Measurements from ENCODE around the gene IRX4. TPM values are rescaled to one million over a fixed set of nuclear protein-coding genes. Genes with fewer than 3 reads are reported as not detected.

The IRX4 gene
- total RNA-seq, 2 donors from 2014 or later = not detected

DNA sequence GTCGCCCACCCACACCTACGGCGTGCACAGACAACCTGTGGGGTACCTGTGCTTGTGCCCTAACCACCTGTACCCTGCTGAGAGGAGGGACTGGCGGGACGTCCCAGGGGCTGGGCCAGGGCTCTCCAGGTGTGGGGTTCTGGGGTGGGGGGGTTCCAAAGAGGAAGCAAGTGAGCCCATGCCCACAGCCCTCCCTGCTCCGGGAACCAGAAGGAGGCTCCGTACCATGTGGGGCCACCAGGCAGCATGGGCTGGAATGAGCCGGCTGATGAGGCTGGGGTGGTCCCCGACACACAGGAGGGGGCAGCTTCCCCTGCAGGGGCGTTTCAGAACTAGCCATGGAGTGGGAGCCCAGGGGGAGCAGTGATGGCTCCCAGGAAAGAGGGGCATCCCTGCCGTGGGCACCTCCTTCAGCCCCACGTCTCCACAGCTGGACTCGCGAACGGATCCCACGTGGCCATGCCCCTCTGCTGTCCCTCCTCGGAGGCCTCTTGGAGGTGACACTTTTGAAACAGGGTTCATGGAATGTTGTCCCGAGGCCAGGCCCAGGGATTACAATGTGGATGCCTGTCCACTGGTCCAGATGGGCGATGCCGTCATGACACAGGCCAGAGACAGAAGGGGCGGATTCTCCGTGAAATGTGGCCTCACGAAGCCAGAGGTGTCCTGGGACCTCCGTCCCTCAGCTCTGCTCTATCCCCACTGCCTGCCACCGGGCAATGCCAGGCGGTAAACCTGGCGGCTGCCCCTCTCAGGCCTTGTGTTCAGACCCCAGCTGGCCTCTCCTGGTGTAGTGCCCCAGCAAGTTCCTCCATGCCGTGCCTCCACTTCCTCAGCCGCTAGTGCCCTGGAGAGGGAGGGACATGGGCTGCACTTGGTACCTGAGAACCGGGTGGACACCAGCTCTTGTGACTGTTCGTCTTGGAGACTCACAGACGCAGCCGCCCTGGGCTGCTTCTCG lies 33.6 kb upstream of the IRX4 start:
- Histone ChIP-seq H3K4me3 (no peak overlapping the region), H3K4me1 (no peaks in the 10 kb centered on the region), H3K36me3 (no peaks in the 10 kb centered on the region), H3K27me3 (no peaks in the 10 kb centered on the region), H3K27ac (no peak overlapping the region), H3K9me3 (no peaks in the 10 kb centered on the region), H3K9ac (ENCODE audit: low read depth in 2 of 2, low read length in 2 of 2) (no peak overlapping the region)
- DNase-seq = no peak
- intact Hi-C loops (cut with DNase I) = no loop called here
- TF ChIP-seq, protein P1, sequence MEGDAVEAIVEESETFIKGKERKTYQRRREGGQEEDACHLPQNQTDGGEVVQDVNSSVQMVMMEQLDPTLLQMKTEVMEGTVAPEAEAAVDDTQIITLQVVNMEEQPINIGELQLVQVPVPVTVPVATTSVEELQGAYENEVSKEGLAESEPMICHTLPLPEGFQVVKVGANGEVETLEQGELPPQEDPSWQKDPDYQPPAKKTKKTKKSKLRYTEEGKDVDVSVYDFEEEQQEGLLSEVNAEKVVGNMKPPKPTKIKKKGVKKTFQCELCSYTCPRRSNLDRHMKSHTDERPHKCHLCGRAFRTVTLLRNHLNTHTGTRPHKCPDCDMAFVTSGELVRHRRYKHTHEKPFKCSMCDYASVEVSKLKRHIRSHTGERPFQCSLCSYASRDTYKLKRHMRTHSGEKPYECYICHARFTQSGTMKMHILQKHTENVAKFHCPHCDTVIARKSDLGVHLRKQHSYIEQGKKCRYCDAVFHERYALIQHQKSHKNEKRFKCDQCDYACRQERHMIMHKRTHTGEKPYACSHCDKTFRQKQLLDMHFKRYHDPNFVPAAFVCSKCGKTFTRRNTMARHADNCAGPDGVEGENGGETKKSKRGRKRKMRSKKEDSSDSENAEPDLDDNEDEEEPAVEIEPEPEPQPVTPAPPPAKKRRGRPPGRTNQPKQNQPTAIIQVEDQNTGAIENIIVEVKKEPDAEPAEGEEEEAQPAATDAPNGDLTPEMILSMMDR (IDR thresholded peaks at IDR 0.05) = no peak

DNA sequence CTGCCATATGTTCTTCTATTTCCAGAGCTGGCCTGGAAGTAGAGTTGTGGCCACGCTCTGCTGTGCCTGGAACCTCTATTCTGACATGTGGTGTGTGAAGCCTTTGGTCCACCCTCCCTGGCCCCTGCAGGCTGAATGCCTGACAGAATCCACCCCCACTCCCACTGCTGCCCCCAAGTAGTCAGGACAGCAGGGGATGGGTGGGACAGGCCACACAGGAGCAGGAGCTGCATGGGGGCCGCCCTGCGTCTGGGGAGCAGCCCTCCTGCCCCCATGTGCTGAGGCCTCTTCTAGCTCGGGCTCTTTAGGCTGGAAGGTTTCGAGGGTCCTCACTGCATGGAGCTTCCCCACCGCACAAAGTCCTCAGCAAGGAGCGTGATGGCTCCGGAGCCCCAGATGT lies 32.6 kb upstream of the IRX4 start:
- Histone ChIP-seq H3K9ac (ENCODE audit: low read depth in 2 of 2, low read length in 2 of 2) (no peak overlapping the region), H3K27ac (no peak overlapping the region), H3K36me3 (no peaks in the 10 kb centered on the region), H3K27me3 (no peaks in the 10 kb centered on the region), H3K4me1 (no peaks in the 10 kb centered on the region), H3K4me3 (no peak overlapping the region), H3K9me3 (no peaks in the 10 kb centered on the region)
- TF ChIP-seq, protein P1 (IDR thresholded peaks at IDR 0.05) = no peak
- intact Hi-C loops (cut with DNase I) = no loop called here
- no peak for DNase-seq

DNA sequence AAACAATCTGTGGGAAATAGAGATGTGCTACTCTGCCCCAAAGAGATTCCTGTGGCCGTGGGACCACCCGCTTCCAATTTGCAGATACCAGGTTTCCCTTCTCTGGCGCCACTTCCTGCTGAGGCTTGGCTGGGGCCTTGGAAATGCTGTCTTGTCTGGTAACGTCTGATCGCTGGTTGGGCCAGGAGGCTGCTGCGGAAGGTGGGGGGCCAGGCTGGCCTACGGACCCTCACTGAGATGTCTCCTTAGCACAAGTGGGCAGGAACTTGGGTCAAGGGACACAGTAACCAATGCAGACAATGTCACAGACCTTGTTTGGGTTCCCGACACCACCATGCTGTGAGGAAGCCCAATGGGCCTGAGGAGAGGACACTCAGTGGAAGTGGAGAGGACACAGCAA lies 31.7 kb upstream of the IRX4 start:
- intact Hi-C loops (cut with DNase I) = no loop called here
- no peaks in the 10 kb centered on the region for H3K27me3 ChIP-seq
- H3K4me1 ChIP-seq = no peaks in the 10 kb centered on the region
- no peaks in the 10 kb centered on the region for H3K36me3 ChIP-seq
- TF ChIP-seq, protein P1 (IDR thresholded peaks at IDR 0.05) = no peak
- H3K27ac ChIP-seq = no peak overlapping the region
- no peak for DNase-seq
- H3K9ac ChIP-seq (ENCODE audit: low read depth in 2 of 2, low read length in 2 of 2) = no peak overlapping the region
- no peaks in the 10 kb centered on the region for H3K9me3 ChIP-seq
- no peak overlapping the region for H3K4me3 ChIP-seq

DNA sequence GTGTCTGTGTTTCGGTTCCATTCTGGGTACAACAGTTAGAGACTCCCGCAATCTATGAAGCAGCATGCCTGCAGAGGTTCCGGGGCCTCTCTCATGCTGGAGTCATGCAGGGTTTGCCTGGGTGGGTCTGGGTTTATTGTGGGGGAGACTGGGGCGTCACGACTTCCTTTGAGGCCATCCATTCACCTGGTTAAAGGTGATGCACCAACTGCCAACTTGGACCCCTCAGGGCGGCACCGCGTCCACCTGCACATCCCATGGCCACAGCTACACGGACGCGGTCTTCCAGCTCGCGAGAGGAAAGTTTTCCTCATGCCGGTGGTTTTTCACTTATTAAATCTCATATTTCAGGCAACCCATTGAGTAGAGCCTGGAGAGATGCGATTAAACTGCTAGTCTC lies 30.9 kb upstream of the IRX4 start:
- Histone ChIP-seq H3K36me3 (no peaks in the 10 kb centered on the region), H3K9ac (ENCODE audit: low read depth in 2 of 2, low read length in 2 of 2) (no peak overlapping the region), H3K9me3 (no peaks in the 10 kb centered on the region), H3K27me3 (no peaks in the 10 kb centered on the region), H3K4me1 (no peaks in the 10 kb centered on the region), H3K4me3 (no peak overlapping the region), H3K27ac (no peak overlapping the region)
- intact Hi-C loops (cut with DNase I) = no loop called here
- TF ChIP-seq, protein P1 (IDR thresholded peaks at IDR 0.05) = no peak
- no peak for DNase-seq

DNA sequence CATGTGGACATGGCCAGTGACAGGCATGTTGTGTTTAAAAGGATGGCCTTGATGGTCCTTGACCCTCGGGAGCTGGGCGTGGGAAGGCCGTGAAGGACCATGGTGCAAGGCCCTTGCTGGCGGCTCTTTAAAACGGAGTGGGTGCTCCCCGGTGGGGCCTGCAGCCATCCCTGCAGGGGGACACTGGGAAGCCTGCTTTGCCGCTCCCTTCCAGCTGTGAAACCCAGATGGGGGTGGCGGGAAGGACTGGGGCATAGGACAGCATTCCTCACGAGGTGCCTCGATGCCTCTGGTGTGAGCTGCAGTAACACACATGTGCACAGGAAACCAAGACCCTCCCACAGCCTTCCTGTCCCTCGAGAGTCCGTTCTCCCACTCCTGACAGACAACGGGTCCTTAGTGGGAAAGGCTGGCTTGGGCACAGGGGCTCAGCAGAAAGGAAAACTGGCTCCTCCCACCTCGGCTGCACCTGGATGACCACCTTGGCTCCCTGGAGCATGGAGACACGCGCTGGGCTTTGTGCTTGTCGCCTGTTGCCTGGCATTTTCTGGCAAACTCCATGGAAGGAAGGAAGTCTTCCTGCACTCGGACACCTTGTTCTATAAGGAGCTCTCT lies 30.3 kb upstream of the IRX4 start:
- Histone ChIP-seq H3K4me1 (no peaks in the 10 kb centered on the region), H3K36me3 (no peaks in the 10 kb centered on the region), H3K9me3 (no peaks in the 10 kb centered on the region), H3K4me3 (no peak overlapping the region), H3K27me3 (no peaks in the 10 kb centered on the region), H3K27ac (no peak overlapping the region), H3K9ac (ENCODE audit: low read depth in 2 of 2, low read length in 2 of 2) (no peak overlapping the region)
- TF ChIP-seq, protein P1 (IDR thresholded peaks at IDR 0.05) = no peak
- intact Hi-C loops (cut with DNase I) = no loop called here
- no peak for DNase-seq
